Stimulated activated CD4-positive, alpha-beta T cell treated with anti-CD3 and anti-CD28 coated beads, Interleukin-4, amount 100 ng/mL, for 1 hour (primary cell): ENCODE results near the gene TMEM121.
"Not testable (repeated sequence)": the region's sequence is repeated elsewhere in the genome, so short reads cannot be mapped to it uniquely, and the experiment has no call there.

ENCODE experiments used
- DNase-seq: peaks from one replicate; pipeline ENCODE4 v3.0.0-alpha.2; 2020

TMEM121 gene

GRCh38 chr14:105547741-105548169 lies 21.4 kb downstream of the TMEM121 start:
- DNase-seq = no peak

GRCh38 chr14:105549481-105549880 lies 23.1 kb downstream of the TMEM121 start:
- DNase-seq = no peak

GRCh38 chr14:105554022-105554421 lies 27.6 kb downstream of the TMEM121 start:
- no peak for DNase-seq

GRCh38 chr14:105554523-105554922 lies 28.1 kb downstream of the TMEM121 start:
- no peak for DNase-seq

GRCh38 chr14:105557671-105558070 lies 31.3 kb downstream of the TMEM121 start:
- not testable (repeated sequence) for DNase-seq

GRCh38 chr14:105558449-105559154 lies 32.2 kb downstream of the TMEM121 start:
- DNase-seq = not testable (repeated sequence)

GRCh38 chr14:105559384-105560047 lies 33.1 kb downstream of the TMEM121 start:
- peak; percentile 8 for DNase-seq

- not testable (repeated sequence) for DNase-seq
Measured at GRCh38 chr14:105560048-105560669, 33.8 kb downstream of the TMEM121 start.

GRCh38 chr14:105561345-105561744 lies 35.0 kb downstream of the TMEM121 start:
- not testable (repeated sequence) for DNase-seq

- no peak for DNase-seq
Measured at GRCh38 chr14:105562713-105563346, 36.4 kb downstream of the TMEM121 start.

GRCh38 chr14:105563347-105563737 lies 37.0 kb downstream of the TMEM121 start:
- DNase-seq = no peak

GRCh38 chr14:105564536-105564935 lies 38.2 kb downstream of the TMEM121 start:
- DNase-seq = not testable (repeated sequence)

GRCh38 chr14:105565185-105565919 lies 39.0 kb downstream of the TMEM121 start:
- not testable (repeated sequence) for DNase-seq

- DNase-seq = not testable (repeated sequence)
Measured at GRCh38 chr14:105566248-105567163, 40.1 kb downstream of the TMEM121 start.

GRCh38 chr14:105567164-105568103 lies 41.1 kb downstream of the TMEM121 start:
- not testable (repeated sequence) for DNase-seq

- not testable (repeated sequence) for DNase-seq
Measured at GRCh38 chr14:105568140-105568843, 41.9 kb downstream of the TMEM121 start.

- no peak for DNase-seq
Measured at GRCh38 chr14:105568859-105569766, 42.7 kb downstream of the TMEM121 start.

GRCh38 chr14:105570482-105570881 lies 44.1 kb downstream of the TMEM121 start:
- no peak for DNase-seq
